ENCODE results near the gene THEMIS2. TPM values are rescaled to one million over a fixed set of nuclear protein-coding genes. Genes with fewer than 3 reads are reported as not detected.

The THEMIS2 gene
- total RNA-seq, 1 experiment from 2014 or later: 17.2 TPM

DNA sequence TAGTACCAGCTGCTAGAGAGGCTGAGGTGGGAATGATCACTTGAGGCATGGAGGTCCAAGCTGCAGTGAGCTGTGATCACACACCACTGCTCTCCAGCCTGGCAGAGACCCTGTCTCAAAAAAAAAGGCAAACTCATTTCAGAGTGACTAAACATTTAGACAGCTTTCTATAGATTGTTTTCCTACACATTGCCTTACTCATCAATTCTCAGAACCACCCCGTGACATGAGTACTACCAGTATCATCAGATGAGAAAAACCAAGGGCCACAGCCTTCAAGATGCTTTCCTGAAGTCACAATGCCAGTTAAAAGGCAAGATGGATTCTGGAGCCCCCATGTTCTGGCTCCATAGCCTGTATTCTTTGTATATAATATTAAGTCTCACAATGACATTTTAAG is 40.1 kb downstream of the THEMIS2 start:
- Histone ChIP-seq H3K9ac (ENCODE audit: extremely low read depth, insufficient read length, low read length) (no peak overlapping the region), H4K20me1 (ENCODE audit: control insufficient read depth, insufficient read depth, insufficient read length) (no peaks in the 10 kb centered on the region)
- WGBS (ENCODE audit: extremely low coverage, insufficient read length, low lambda C conversion rate): no CpG with 5 or more reads among the region's 1 CpG

More for the DNA sequence above, 40.1 kb downstream of the THEMIS2 start:
- no peak overlapping the region for H2AK5ac ChIP-seq (ENCODE audit: insufficient read length, low read length)
- H2BK5ac ChIP-seq (ENCODE audit: insufficient read length, low read length): no peak overlapping the region
- Mint-ChIP-seq H3K4me3 (peak overlapping the region; percentile 31 to 37; a peak in 3 of 5 replicates), H3K9me3 (peaks cover 5 to 17% of the 10 kb centered on the region in 2 experiments; a peak in 4 of 5 replicates), H3K27me3 (ENCODE audit: low read depth) (peaks cover 24% of the 10 kb centered on the region), H3K4me1 (peaks cover 0 to 2% of the 10 kb centered on the region in 2 experiments; a peak in 2 of 4 replicates), H3K36me3 (ENCODE audit: insufficient read depth in 1 of 3, low read depth in 3 of 3) (peaks cover 14 to 59% (median 44%) of the 10 kb centered on the region in 3 experiments), H3K27ac (no peak overlapping the region)
- no peak overlapping the region for H3K4me2 ChIP-seq (ENCODE audit: insufficient read depth, insufficient read length, low read length)
- no peak overlapping the region for H2BK15ac ChIP-seq (ENCODE audit: low read depth, low read length)
- H3K4ac ChIP-seq (ENCODE audit: low read depth, low read length): no peak overlapping the region
- H3K18ac ChIP-seq (ENCODE audit: insufficient read length, low read depth, low read length): no peak overlapping the region
- H3T11ph ChIP-seq (ENCODE audit: low read length): no peak overlapping the region
- no peak overlapping the region for H2BK12ac ChIP-seq (ENCODE audit: insufficient read length, low read depth, low read length)
- H2BK120ac ChIP-seq (ENCODE audit: low read depth, low read length, poor library complexity, severe bottlenecking): no peak overlapping the region
- H3K14ac ChIP-seq (ENCODE audit: insufficient read depth, low read length): no peak overlapping the region
- H3K9me3 ChIP-seq (ENCODE audit: control insufficient read depth, low read depth, low read length): no peaks in the 10 kb centered on the region
- H3K79me1 ChIP-seq (ENCODE audit: insufficient read depth, low read depth, low read length, poor library complexity, severe bottlenecking): no peaks in the 10 kb centered on the region
- no peak overlapping the region for H4K8ac ChIP-seq (replicated peaks; ENCODE audit: insufficient read length, low read depth, low read length)
- TF ChIP-seq, protein P1, sequence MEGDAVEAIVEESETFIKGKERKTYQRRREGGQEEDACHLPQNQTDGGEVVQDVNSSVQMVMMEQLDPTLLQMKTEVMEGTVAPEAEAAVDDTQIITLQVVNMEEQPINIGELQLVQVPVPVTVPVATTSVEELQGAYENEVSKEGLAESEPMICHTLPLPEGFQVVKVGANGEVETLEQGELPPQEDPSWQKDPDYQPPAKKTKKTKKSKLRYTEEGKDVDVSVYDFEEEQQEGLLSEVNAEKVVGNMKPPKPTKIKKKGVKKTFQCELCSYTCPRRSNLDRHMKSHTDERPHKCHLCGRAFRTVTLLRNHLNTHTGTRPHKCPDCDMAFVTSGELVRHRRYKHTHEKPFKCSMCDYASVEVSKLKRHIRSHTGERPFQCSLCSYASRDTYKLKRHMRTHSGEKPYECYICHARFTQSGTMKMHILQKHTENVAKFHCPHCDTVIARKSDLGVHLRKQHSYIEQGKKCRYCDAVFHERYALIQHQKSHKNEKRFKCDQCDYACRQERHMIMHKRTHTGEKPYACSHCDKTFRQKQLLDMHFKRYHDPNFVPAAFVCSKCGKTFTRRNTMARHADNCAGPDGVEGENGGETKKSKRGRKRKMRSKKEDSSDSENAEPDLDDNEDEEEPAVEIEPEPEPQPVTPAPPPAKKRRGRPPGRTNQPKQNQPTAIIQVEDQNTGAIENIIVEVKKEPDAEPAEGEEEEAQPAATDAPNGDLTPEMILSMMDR (conservative IDR thresholded peaks at IDR 0.05): no peak
- no peaks in the 10 kb centered on the region for H3K27me3 ChIP-seq (ENCODE audit: insufficient read depth, low read length)
- H4K5ac ChIP-seq (ENCODE audit: insufficient read length, low read depth, low read length): no peak overlapping the region
- no peak overlapping the region for H4K91ac ChIP-seq (ENCODE audit: insufficient read length, low read depth, low read length)
- H3K56ac ChIP-seq (ENCODE audit: insufficient read length, low read depth, low read length): no peak overlapping the region
- no peaks in the 10 kb centered on the region for H3K23me2 ChIP-seq (ENCODE audit: insufficient read length, low read depth, low read length, poor library complexity, severe bottlenecking)
- H2AFZ ChIP-seq (ENCODE audit: low read length): no peak overlapping the region
- H3K79me2 ChIP-seq (ENCODE audit: insufficient read depth, low read length): no peaks in the 10 kb centered on the region
- DNase-seq: no peak
- H3K27ac ChIP-seq (ENCODE audit: insufficient read length, low read depth, low read length): no peak overlapping the region
- no peaks in the 10 kb centered on the region for H3K4me1 ChIP-seq (ENCODE audit: insufficient read depth, low read length)
- H2BK20ac ChIP-seq (ENCODE audit: low read depth, low read length, poor library complexity, severe bottlenecking): no peak overlapping the region
- H3K23ac ChIP-seq (ENCODE audit: insufficient read length, low read depth, low read length): no peak overlapping the region

Measured in H9 (cell line).